ENCODE results near the gene GNA12. TPM values are rescaled to one million over a fixed set of nuclear protein-coding genes. Genes with fewer than 3 reads are reported as not detected.

GNA12 gene
- total RNA-seq, 1 experiment from 2014 or later = 63.8 TPM

DNA sequence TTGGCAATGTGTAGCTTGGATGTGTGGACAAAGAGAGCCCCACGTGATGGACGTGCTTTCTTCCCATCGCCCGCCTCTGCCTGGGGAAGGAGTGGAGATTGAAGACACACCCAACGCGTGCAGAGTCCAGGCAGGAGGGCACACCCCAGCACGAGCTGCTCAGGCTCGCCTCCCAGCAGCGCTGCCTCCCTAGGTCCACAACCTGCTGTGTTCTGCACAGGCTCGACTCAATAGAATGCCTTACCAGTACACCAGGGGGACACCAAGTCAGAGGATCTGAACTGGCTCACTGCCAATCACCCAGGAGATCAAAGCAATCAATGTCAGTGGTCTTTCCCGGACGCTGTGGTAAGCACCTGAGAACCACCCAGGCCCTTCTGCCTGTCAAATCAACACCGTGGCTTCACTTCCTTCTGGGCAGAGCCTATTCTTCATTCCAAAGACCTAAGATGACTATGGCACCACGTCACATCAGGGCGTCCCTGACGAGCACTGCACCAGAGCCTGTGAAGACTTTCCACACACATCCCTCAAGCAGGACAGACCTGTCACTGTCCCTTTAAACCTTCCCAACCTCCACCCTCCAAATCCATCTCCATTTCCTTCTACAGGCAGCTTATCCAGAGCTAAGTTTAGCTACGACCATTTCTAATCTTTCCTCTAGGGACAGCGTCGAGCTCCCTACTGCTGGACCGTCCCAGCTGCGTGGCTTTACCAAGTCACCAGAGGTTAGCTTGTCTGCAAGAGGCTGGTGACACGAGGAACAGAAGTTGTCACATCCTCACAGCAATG is 83.8 kb downstream of the GNA12 start:
- DNase-seq = peak in 1 of 2 experiments; percentile 60
- Histone ChIP-seq H3K4me3 (ENCODE audit: low read depth, low read length) (no peak overlapping the region), H3K4me1 (peaks cover 20% of the 10 kb centered on the region), H3K36me3 (ENCODE audit: control insufficient read depth, insufficient read depth, low read length) (no peaks in the 10 kb centered on the region), H3K9me3 (no peaks in the 10 kb centered on the region), H3K27me3 (replicated peaks; ENCODE audit: control insufficient read depth, insufficient read depth, low read length) (no peaks in the 10 kb centered on the region)
- TF ChIP-seq, protein P1, sequence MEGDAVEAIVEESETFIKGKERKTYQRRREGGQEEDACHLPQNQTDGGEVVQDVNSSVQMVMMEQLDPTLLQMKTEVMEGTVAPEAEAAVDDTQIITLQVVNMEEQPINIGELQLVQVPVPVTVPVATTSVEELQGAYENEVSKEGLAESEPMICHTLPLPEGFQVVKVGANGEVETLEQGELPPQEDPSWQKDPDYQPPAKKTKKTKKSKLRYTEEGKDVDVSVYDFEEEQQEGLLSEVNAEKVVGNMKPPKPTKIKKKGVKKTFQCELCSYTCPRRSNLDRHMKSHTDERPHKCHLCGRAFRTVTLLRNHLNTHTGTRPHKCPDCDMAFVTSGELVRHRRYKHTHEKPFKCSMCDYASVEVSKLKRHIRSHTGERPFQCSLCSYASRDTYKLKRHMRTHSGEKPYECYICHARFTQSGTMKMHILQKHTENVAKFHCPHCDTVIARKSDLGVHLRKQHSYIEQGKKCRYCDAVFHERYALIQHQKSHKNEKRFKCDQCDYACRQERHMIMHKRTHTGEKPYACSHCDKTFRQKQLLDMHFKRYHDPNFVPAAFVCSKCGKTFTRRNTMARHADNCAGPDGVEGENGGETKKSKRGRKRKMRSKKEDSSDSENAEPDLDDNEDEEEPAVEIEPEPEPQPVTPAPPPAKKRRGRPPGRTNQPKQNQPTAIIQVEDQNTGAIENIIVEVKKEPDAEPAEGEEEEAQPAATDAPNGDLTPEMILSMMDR (IDR thresholded peaks at IDR 0.05; ENCODE audit: insufficient read depth in 1 of 2, low read depth in 1 of 2, low read length in 1 of 2, severe bottlenecking in 1 of 2, unreplicated experiment in 1 of 2) = peak; percentile 54 to 66
- Mint-ChIP-seq H3K27ac (ENCODE audit: unreplicated experiment) (peak overlapping the region; percentile 19), H3K9me3 (ENCODE audit: unreplicated experiment) (no peaks in the 10 kb centered on the region), H3K27me3 (ENCODE audit: insufficient read depth, unreplicated experiment) (no peaks in the 10 kb centered on the region), H3K4me3 (ENCODE audit: unreplicated experiment) (no peak overlapping the region), H3K36me3 (ENCODE audit: insufficient read depth, unreplicated experiment) (peaks cover 55% of the 10 kb centered on the region), H3K4me1 (ENCODE audit: low read depth, unreplicated experiment) (peaks cover 31% of the 10 kb centered on the region)
- intact Hi-C loops (cut with micrococcal nuclease; ENCODE audit: unreplicated experiment) = loop anchor here (5.0 kb wide), 1 partner anchor 72 kb away; no protein-coding TSS in a partner anchor
- POLR2A ChIA-PET = no interaction called here
- BruUV-seq (replicated peaks) = no TSS peak
- CTCF ChIA-PET = interaction anchor here (0.6 to 1.5 kb wide), 11 partner anchors 10 to 148 kb away, joined by 3 to 8 read pairs (median 3); no protein-coding TSS in a partner anchor

DNA sequence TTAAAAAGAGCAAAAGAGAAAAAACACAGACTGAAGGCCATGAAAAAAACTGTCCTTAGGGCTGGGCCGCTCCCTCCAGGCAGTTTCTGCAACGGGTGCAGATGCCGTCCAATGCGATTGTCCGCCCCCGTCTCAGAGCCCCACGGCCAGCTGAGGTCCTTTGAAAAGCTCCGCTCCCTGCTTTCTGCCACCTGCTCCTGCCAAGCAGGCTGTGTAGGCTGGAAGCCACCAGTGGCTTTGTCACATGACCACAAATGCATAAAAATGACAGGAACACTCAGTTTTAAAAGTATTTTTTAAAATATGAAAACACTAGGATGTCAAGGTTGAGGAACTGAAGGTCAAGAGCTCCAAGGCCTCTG is 84.4 kb downstream of the GNA12 start:
- no TSS peak for BruUV-seq (replicated peaks)
- Histone ChIP-seq H3K27me3 (replicated peaks; ENCODE audit: control insufficient read depth, insufficient read depth, low read length) (no peaks in the 10 kb centered on the region), H3K9me3 (no peaks in the 10 kb centered on the region), H3K4me3 (ENCODE audit: low read depth, low read length) (no peak overlapping the region), H3K36me3 (ENCODE audit: control insufficient read depth, insufficient read depth, low read length) (no peaks in the 10 kb centered on the region), H3K4me1 (peaks cover 20% of the 10 kb centered on the region)
- POLR2A ChIA-PET = no interaction called here
- Mint-ChIP-seq H3K4me3 (ENCODE audit: unreplicated experiment) (no peak overlapping the region), H3K9me3 (ENCODE audit: unreplicated experiment) (no peaks in the 10 kb centered on the region), H3K27me3 (ENCODE audit: insufficient read depth, unreplicated experiment) (no peaks in the 10 kb centered on the region), H3K36me3 (ENCODE audit: insufficient read depth, unreplicated experiment) (peaks cover 55% of the 10 kb centered on the region), H3K27ac (ENCODE audit: unreplicated experiment) (peak overlapping the region; percentile 19), H3K4me1 (ENCODE audit: low read depth, unreplicated experiment) (peaks cover 31% of the 10 kb centered on the region)
- TF ChIP-seq, protein P1 (IDR thresholded peaks at IDR 0.05; ENCODE audit: insufficient read depth in 1 of 2, low read depth in 1 of 2, low read length in 1 of 2, severe bottlenecking in 1 of 2, unreplicated experiment in 1 of 2) = no peak
- intact Hi-C loops (cut with micrococcal nuclease; ENCODE audit: unreplicated experiment) = loop anchor here (2.0 to 5.0 kb wide), 2 partner anchors 45 to 73 kb away; no protein-coding TSS in a partner anchor
- CTCF ChIA-PET = interaction anchor here (1.5 kb wide), 2 partner anchors 45 to 147 kb away, joined by 3 to 7 read pairs; no protein-coding TSS in a partner anchor
- no peak for DNase-seq

DNA sequence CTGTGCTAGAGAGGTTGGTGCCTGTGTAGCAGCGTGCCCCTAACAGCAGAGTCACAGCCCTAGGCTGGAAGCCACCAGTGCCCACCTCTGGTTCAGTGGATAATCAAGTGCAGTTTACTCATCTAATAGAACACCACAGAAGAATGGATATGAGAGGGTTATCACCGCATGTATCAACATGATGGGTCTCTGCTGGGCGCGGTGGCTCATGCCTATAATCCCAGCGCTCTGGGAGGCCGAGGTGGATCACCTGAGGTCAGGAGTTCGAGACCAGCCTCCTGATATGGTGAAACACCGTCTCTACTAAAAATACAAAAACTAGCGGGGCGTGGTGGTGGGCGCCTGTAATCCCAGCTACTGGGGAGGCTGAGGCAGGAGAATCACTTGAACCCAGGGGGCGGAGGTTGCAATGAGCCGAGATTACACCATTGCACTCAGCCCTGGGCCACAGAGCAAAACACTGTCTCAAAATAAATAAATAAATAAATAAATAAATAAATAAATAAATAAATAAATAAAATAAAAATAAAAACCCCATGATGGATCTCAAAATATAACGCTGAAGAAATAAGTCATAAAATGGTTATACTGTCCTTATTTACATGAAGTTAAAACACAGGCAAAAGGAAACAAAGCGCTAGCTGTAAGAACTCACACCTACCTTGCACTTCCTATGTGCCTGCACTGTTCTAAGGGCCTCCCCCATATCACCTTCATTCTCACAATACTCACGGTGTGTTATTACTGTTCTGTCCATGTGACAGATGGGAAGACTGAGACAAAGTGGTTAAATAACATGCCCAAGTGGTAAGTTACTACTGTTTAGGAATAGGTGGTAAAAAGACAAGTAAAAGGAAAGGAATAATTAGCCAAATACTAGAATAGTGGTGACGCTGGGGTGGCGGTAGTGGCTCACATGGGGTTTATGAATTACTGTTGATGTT is 85.2 kb downstream of the GNA12 start:
- Mint-ChIP-seq H3K27me3 (ENCODE audit: insufficient read depth, unreplicated experiment) (no peaks in the 10 kb centered on the region), H3K27ac (ENCODE audit: unreplicated experiment) (peak overlapping the region; percentile 95), H3K4me3 (ENCODE audit: unreplicated experiment) (peak overlapping the region; percentile 67), H3K4me1 (ENCODE audit: low read depth, unreplicated experiment) (peaks cover 31% of the 10 kb centered on the region), H3K9me3 (ENCODE audit: unreplicated experiment) (no peaks in the 10 kb centered on the region), H3K36me3 (ENCODE audit: insufficient read depth, unreplicated experiment) (peaks cover 58% of the 10 kb centered on the region)
- TF ChIP-seq, protein P1 (IDR thresholded peaks at IDR 0.05; ENCODE audit: insufficient read depth in 1 of 2, low read depth in 1 of 2, low read length in 1 of 2, severe bottlenecking in 1 of 2, unreplicated experiment in 1 of 2) = no peak
- Histone ChIP-seq H3K36me3 (ENCODE audit: control insufficient read depth, insufficient read depth, low read length) (no peaks in the 10 kb centered on the region), H3K27me3 (replicated peaks; ENCODE audit: control insufficient read depth, insufficient read depth, low read length) (no peaks in the 10 kb centered on the region), H3K4me1 (peaks cover 20% of the 10 kb centered on the region), H3K4me3 (ENCODE audit: low read depth, low read length) (no peak overlapping the region; the same call in 1 of the 2 replicates), H3K9me3 (no peaks in the 10 kb centered on the region)
- DNase-seq = no peak
- POLR2A ChIA-PET = interaction anchor here (1.1 kb wide), 1 partner anchor 86 kb away, joined by 7 read pairs; no protein-coding TSS in a partner anchor
- no TSS peak for BruUV-seq (replicated peaks)
- intact Hi-C loops (cut with micrococcal nuclease; ENCODE audit: unreplicated experiment) = loop anchor here (2.0 kb wide), 1 partner anchor 46 kb away; no protein-coding TSS in a partner anchor
- CTCF ChIA-PET = no interaction called here
